HEK293 (cell line): ENCODE results near the gene PTMA.

Experiments used
- CTCF ChIA-PET: fragments of 350-600 bp; formaldehyde crosslinking; extraction: SDS; loops from one replicate; lab custom pipeline; 2021; ENCODE audit warnings: antibody characterized with exemption; lab: Yijun Ruan, JAX
- POLR2A ChIA-PET: fragments of 300-600 bp; formaldehyde crosslinking; extraction: SDS; loops from one replicate; lab custom pipeline; 2020; ENCODE audit warnings: antibody characterized with exemption, inconsistent platforms; lab: Yijun Ruan, JAX
- H3K27ac ChIP-seq: fragments of 200-500 bp; sonication (Bioruptor generic); 2 replicates; pipeline ENCODE4 v1.5.1; 2014; ENCODE audit warnings: low read depth, low read length, control low read depth, inconsistent platforms; ENCODE audit errors: extremely low read depth
- H3K36me3 ChIP-seq, 2 experiments: fragments of 200-500 bp in 1 of 2; sonication (Bioruptor generic) in 1 of 2; 1 replicate in 1 of 2; 2 replicates in 1 of 2; pipeline ENCODE4 v1.5.1; 2014 to 2017; ENCODE audit warnings: inconsistent platforms in 2 of 2, low read length in 2 of 2; ENCODE audit not compliant: control insufficient read depth in 2 of 2, insufficient read depth in 1 of 2
- H3K4me1 ChIP-seq: fragments of 200-500 bp; sonication (Bioruptor generic); 2 replicates; pipeline ENCODE4 v1.5.1; 2014; ENCODE audit warnings: mild to moderate bottlenecking, low read length, inconsistent platforms; ENCODE audit not compliant: control insufficient read depth, insufficient read depth
- H3K4me3 ChIP-seq: 2 replicates; pipeline ENCODE4 v1.5.1; 2011; ENCODE audit warnings: low read depth, mild to moderate bottlenecking, control low read depth, low read length, moderate library complexity
- H3K9me3 ChIP-seq: fragments of 200-500 bp; sonication (Bioruptor generic); 2 replicates; pipeline ENCODE4 v1.5.1; 2014; ENCODE audit warnings: low read depth, low read length, inconsistent platforms; ENCODE audit not compliant: control insufficient read depth, insufficient read depth
- AEBP2 ChIP-seq: fragments of 450-650 bp; formaldehyde crosslinking; IDR thresholded peaks from 2 replicates; pipeline ENCODE4 v1.5.1; 2016; ENCODE audit warnings: missing biosample characterization, missing genetic modification characterization, borderline replicate concordance
- BCL11B ChIP-seq: fragments of 450-650 bp; formaldehyde crosslinking; IDR thresholded peaks from 2 replicates; pipeline ENCODE4 v1.5.1; 2016; ENCODE audit warnings: low read depth, missing biosample characterization, missing genetic modification characterization
- GLIS1 ChIP-seq: fragments of 450-650 bp; formaldehyde crosslinking; IDR thresholded peaks from 2 replicates; pipeline ENCODE4 v1.5.1; 2016; ENCODE audit warnings: missing biosample characterization, missing genetic modification characterization
- KLF16 ChIP-seq: fragments of 450-650 bp; formaldehyde crosslinking; IDR thresholded peaks from 2 replicates; pipeline ENCODE4 v1.5.1; 2017; ENCODE audit warnings: missing biosample characterization, missing genetic modification characterization
- KLF9 ChIP-seq: fragments of 450-650 bp; formaldehyde crosslinking; IDR thresholded peaks from 2 replicates; pipeline ENCODE4 v1.5.1; 2016; ENCODE audit warnings: missing biosample characterization, missing genetic modification characterization, low read depth
- OSR2 ChIP-seq: fragments of 450-650 bp; formaldehyde crosslinking; IDR thresholded peaks from 2 replicates; pipeline ENCODE4 v1.5.1; 2016; ENCODE audit warnings: missing biosample characterization, missing genetic modification characterization
- PBX3 ChIP-seq: sonication (generic); formaldehyde crosslinking; IDR thresholded peaks from 2 replicates; pipeline ENCODE4 v1.8.1; 2022; ENCODE audit warnings: mild to moderate bottlenecking, moderate library complexity, missing genetic modification reagents
- PRDM1 ChIP-seq: fragments of 450-650 bp; formaldehyde crosslinking; IDR thresholded peaks from 2 replicates; pipeline ENCODE4; 2016; ENCODE audit warnings: missing biosample characterization, missing genetic modification characterization
- ZIC2 ChIP-seq: fragments of 450-650 bp; formaldehyde crosslinking; IDR thresholded peaks from 2 replicates; pipeline ENCODE4 v1.5.1; 2016; ENCODE audit warnings: missing biosample characterization, missing genetic modification characterization
- ZNF221 ChIP-seq: fragments of 450-650 bp; formaldehyde crosslinking; IDR thresholded peaks from 2 replicates; pipeline ENCODE4 v1.5.1; 2017; ENCODE audit warnings: missing biosample characterization, missing genetic modification characterization, borderline replicate concordance
- ZNF292 ChIP-seq: fragments of 450-650 bp; formaldehyde crosslinking; IDR thresholded peaks from 2 replicates; pipeline ENCODE4 v1.5.1; 2016; ENCODE audit warnings: low read depth, missing biosample characterization, missing genetic modification characterization, borderline replicate concordance
- ZNF335 ChIP-seq: fragments of 450-650 bp; formaldehyde crosslinking; conservative IDR thresholded peaks from 2 replicates; pipeline ENCODE4 v1.5.1; 2016; ENCODE audit warnings: missing biosample characterization, missing genetic modification characterization
- ZNF362 ChIP-seq: fragments of 450-650 bp; formaldehyde crosslinking; IDR thresholded peaks from 2 replicates; pipeline ENCODE4 v1.5.1; 2016; ENCODE audit warnings: missing biosample characterization, missing genetic modification characterization
- ZNF391 ChIP-seq: fragments of 450-650 bp; formaldehyde crosslinking; IDR thresholded peaks from 2 replicates; pipeline ENCODE4 v1.5.1; 2016; ENCODE audit warnings: low read depth, missing biosample characterization, missing genetic modification characterization, borderline replicate concordance
- ZNF610 ChIP-seq: fragments of 450-650 bp; formaldehyde crosslinking; IDR thresholded peaks from 2 replicates; pipeline ENCODE4 v1.5.1; 2016; ENCODE audit warnings: missing biosample characterization, missing genetic modification characterization, borderline replicate concordance
- ZNF792 ChIP-seq: fragments of 450-650 bp; formaldehyde crosslinking; IDR thresholded peaks from 2 replicates; pipeline ENCODE4 v1.5.1; 2016; ENCODE audit warnings: missing biosample characterization, missing genetic modification characterization
- ZNF837 ChIP-seq: fragments of 450-650 bp; formaldehyde crosslinking; IDR thresholded peaks from 2 replicates; pipeline ENCODE4 v1.5.1; 2016; ENCODE audit warnings: missing biosample characterization, missing genetic modification characterization
- ZNF843 ChIP-seq: fragments of 450-650 bp; formaldehyde crosslinking; IDR thresholded peaks from 2 replicates; pipeline ENCODE4 v1.5.1; 2016; ENCODE audit warnings: missing biosample characterization, missing genetic modification characterization

PTMA gene

GRCh38 chr2:231715499-231715837 lies 7.1 kb downstream of the PTMA start:
- H3K36me3 ChIP-seq: peaks cover 6 to 41% of the 10 kb centered on the region in 2 experiments; a peak in 2 of 3 replicates
- H3K27ac ChIP-seq: no peak overlapping the region
- no peaks in the 10 kb centered on the region for H3K9me3 ChIP-seq
- CTCF ChIA-PET: interaction anchor here (0.6 to 5.8 kb wide), 22 partner anchors 9 to 189 kb away, joined by 3 to 182 read pairs (median 11); partner anchors contain the start of gene COPS7B
- peaks cover 15% of the 10 kb centered on the region for H3K4me1 ChIP-seq
- POLR2A ChIA-PET: interaction anchor here (0.9 to 2.5 kb wide), 5 partner anchors 10 to 251 kb away, joined by 3 to 29 read pairs (median 4); partner anchors contain the start of gene NCL
- TF ChIP-seq BCL11B (no peak), ZNF292 (tag by site-specific recombination) (no peak), KLF9 (tag by site-specific recombination) (no peak), ZNF843 (tag by site-specific recombination) (no peak), KLF16 (tag by site-specific recombination) (no peak), PBX3 (no peak), OSR2 (tag by site-specific recombination) (no peak), ZNF221 (no peak), ZNF610 (tag by site-specific recombination) (no peak), PRDM1 (tag by site-specific recombination) (no peak), ZNF391 (tag by site-specific recombination) (no peak), ZNF362 (tag by site-specific recombination) (no peak), AEBP2 (tag by site-specific recombination) (no peak), ZNF837 (no peak)
- TF ChIP-seq, all 188 proteins: peak for 0
- H3K4me3 ChIP-seq: no peak overlapping the region

- POLR2A ChIA-PET: interaction anchor here (1.0 to 2.5 kb wide), 2 partner anchors 8 to 73 kb away, joined by 3 to 12 read pairs; partner anchors contain the start of gene PTMA
- Histone ChIP-seq H3K4me3 (no peak overlapping the region), H3K9me3 (no peaks in the 10 kb centered on the region)
- CTCF ChIA-PET: interaction anchor here (0.6 to 5.8 kb wide), 17 partner anchors 9 to 107 kb away, joined by 3 to 182 read pairs (median 13); partner anchors contain the start of gene COPS7B
- TF ChIP-seq ZIC2 (tag by site-specific recombination) (peak; percentile 80), ZNF792 (no peak), ZNF335 (tag by site-specific recombination) (0 out of 2 replicates have a peak, but pooled peaks have one; percentile 21), GLIS1 (tag by site-specific recombination) (no peak)
- TF ChIP-seq, all 188 proteins: peak for 2
- peaks cover 6 to 35% of the 10 kb centered on the region in 2 experiments; a peak in 2 of 3 replicates for H3K36me3 ChIP-seq
- peaks cover 17% of the 10 kb centered on the region for H3K4me1 ChIP-seq
- no peak overlapping the region for H3K27ac ChIP-seq
Observed at GRCh38 chr2:231715988-231716616, 7.8 kb downstream of the PTMA start.
